Bronchial epithelial cell (primary cell): Measurements from ENCODE around the gene SEMA6A. TPM values are rescaled to one million over a fixed set of nuclear protein-coding genes. Genes with fewer than 3 reads are reported as not detected.

Experiments used
- DNase-seq: peaks from one replicate; pipeline ENCODE4 v3.0.0-alpha.2; 2010; ENCODE audit warnings: low read depth
- FAIRE-seq: peaks from 2 replicates; lab custom pipeline; 2011; peaks lifted over from hg19 to GRCh38; lab: Jason Lieb, UNC
- H3K27me3 ChIP-seq: 2 replicates; pipeline ENCODE4 v1.5.1; 2011; ENCODE audit warnings: low read length; ENCODE audit not compliant: control insufficient read depth, insufficient read depth
- H3K36me3 ChIP-seq: 2 replicates; pipeline ENCODE4 v1.5.1; 2011; ENCODE audit warnings: low read length; ENCODE audit not compliant: control insufficient read depth, insufficient read depth
- H3K4me3 ChIP-seq: 2 replicates; pipeline ENCODE4 v1.5.1; 2011; ENCODE audit warnings: mild to moderate bottlenecking, low read depth, low read length, control low read depth
- CTCF ChIP-seq: IDR thresholded peaks from 2 replicates; pipeline ENCODE4 v1.5.1; 2011; ENCODE audit warnings: mild to moderate bottlenecking, moderate library complexity, low read length, control low read depth, inconsistent platforms; ENCODE audit not compliant: insufficient read depth, severe bottlenecking
- total RNA-seq: library from RNA; depleted of rRNA; stranded (reverse); fragments of >200 nt; gene quantifications from 2 replicates; pipeline ENCODE4 v1.2.1, GENCODE V29; 2014

SEMA6A gene
- total RNA-seq, 1 donor from 2014 or later, result 0.53 TPM

- H3K36me3 ChIP-seq, result no peaks in the 10 kb centered on the region
- no peak for TF ChIP-seq CTCF
- no peak for DNase-seq
- FAIRE-seq, result no peak
- no peak overlapping the region for H3K4me3 ChIP-seq
- peaks cover 3% of the 10 kb centered on the region for H3K27me3 ChIP-seq
These were observed 7.5 kb downstream of the SEMA6A start for GRCh38 chr5:116567106-116567505.

GRCh38 chr5:116566251-116566650 lies 8.4 kb downstream of the SEMA6A start:
- Histone ChIP-seq H3K4me3 (no peak overlapping the region), H3K36me3 (no peaks in the 10 kb centered on the region), H3K27me3 (peaks cover 2% of the 10 kb centered on the region)
- DNase-seq, result no peak
- TF ChIP-seq CTCF, result no peak
- no peak for FAIRE-seq

GRCh38 chr5:116564756-116565490 lies 9.7 kb downstream of the SEMA6A start:
- no peak for FAIRE-seq
- no peaks in the 10 kb centered on the region for H3K36me3 ChIP-seq

DNA sequence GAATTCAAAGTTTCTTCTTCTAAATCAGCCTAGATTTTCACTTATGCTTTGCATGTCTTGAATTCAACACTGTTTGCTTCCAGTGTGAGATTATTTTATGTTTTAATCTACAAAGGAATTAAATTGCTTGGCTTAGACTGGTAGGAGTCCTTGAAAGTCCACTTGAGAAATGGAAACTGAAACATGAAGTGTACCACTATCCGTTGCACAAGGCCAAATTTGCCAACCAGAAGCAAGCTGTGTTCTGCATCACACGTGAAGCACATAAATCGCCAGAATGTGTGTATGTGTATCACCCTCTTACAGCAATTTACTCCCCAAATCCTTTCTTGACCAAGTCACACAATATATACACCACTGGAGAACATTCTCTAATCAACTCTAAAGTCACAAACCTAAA lies 10.3 kb downstream of the SEMA6A start:
- DNase-seq (no peak), FAIRE-seq (no peak)
- H3K4me3 ChIP-seq, result no peak overlapping the region
- no peaks in the 10 kb centered on the region for H3K36me3 ChIP-seq
- H3K27me3 ChIP-seq, result peaks cover 2% of the 10 kb centered on the region
- TF ChIP-seq CTCF, result no peak

More at GRCh38 chr5:116564756-116565490, 9.7 kb downstream of the SEMA6A start:
- Histone ChIP-seq H3K27me3 (peaks cover 2% of the 10 kb centered on the region), H3K4me3 (no peak overlapping the region)
- TF ChIP-seq CTCF, result no peak
- DNase-seq, result no peak

GRCh38 chr5:116563736-116564308 lies 10.8 kb downstream of the SEMA6A start:
- DNase-seq, result no peak

More at GRCh38 chr5:116563736-116564308, 10.8 kb downstream of the SEMA6A start:
- H3K4me3 ChIP-seq, result no peak overlapping the region
- no peak for FAIRE-seq
- H3K36me3 ChIP-seq, result no peaks in the 10 kb centered on the region
- H3K27me3 ChIP-seq, result peaks cover 2% of the 10 kb centered on the region
- no peak for TF ChIP-seq CTCF
